Lower leg skin (tissue), 4 donors: ENCODE measurements around the gene ITIH2. TPM values are rescaled to one million over a fixed set of nuclear protein-coding genes. Genes with fewer than 3 reads are reported as not detected.
"Not testable (repeated sequence)": the region's sequence is repeated elsewhere in the genome, so short reads cannot be mapped to it uniquely, and the experiment has no call there.

ENCODE experiments used
- DNase-seq, 2 donors: peaks; one replicate each; pipeline ENCODE4 v3.0.0-alpha.2; 2019; ENCODE audit warnings: low spot score in 2 of 2
- H3K4me3 ChIP-seq: fragments of 200-600 bp; sonication (generic); 2 replicates; pipeline ENCODE4 v1.5.1; 2017; ENCODE audit warnings: mild to moderate bottlenecking, low read depth; ENCODE audit not compliant: poor library complexity, severe bottlenecking
- POLR2A ChIP-seq, 2 donors: fragments of 450-650 bp; IDR thresholded peaks; one replicate each; pipeline ENCODE4 v1.6.1; 2016 to 2017; ENCODE audit warnings: antibody characterized with exemption in 2 of 2, mild to moderate bottlenecking in 1 of 2, moderate library complexity in 1 of 2
- WGBS, 2 donors: methylation state at CpG; one replicate each; pipeline ENCODE4 v1.1.5; 2018; 5-methylcytosine and 5-hydroxymethylcytosine counted together
- intact Hi-C: fragments of 100-400 bp; cut with DNase I; formaldehyde crosslinking; loops from one replicate; pipeline ENCODE4 v1.15.0; 2023; ENCODE audit warnings: low total_unique reads
- total RNA-seq, 4 donors: library from RNA; depleted of rRNA; stranded (reverse); fragments of >200 nt; gene quantifications; one replicate each; pipeline ENCODE4 v1.1.0, GENCODE V29; 2016
- TF ChIP-seq, protein P1 (sequence below), 3 donors: fragments of 450-650 bp; IDR thresholded peaks; one replicate each; pipeline ENCODE4 v1.5.1; 2016; ENCODE audit warnings: antibody characterized with exemption in 3 of 3, mild to moderate bottlenecking in 3 of 3, moderate library complexity in 2 of 3

The ITIH2 gene
- total RNA-seq, 4 donors from 2014 or later: not detected

- WGBS, 2 donors: 91 to 95% methylated on average over 4 of the region's 4 CpGs
- no peak overlapping the region for H3K4me3 ChIP-seq
- intact Hi-C loops: no loop called here
- no peak for DNase-seq
- TF ChIP-seq, protein P1, sequence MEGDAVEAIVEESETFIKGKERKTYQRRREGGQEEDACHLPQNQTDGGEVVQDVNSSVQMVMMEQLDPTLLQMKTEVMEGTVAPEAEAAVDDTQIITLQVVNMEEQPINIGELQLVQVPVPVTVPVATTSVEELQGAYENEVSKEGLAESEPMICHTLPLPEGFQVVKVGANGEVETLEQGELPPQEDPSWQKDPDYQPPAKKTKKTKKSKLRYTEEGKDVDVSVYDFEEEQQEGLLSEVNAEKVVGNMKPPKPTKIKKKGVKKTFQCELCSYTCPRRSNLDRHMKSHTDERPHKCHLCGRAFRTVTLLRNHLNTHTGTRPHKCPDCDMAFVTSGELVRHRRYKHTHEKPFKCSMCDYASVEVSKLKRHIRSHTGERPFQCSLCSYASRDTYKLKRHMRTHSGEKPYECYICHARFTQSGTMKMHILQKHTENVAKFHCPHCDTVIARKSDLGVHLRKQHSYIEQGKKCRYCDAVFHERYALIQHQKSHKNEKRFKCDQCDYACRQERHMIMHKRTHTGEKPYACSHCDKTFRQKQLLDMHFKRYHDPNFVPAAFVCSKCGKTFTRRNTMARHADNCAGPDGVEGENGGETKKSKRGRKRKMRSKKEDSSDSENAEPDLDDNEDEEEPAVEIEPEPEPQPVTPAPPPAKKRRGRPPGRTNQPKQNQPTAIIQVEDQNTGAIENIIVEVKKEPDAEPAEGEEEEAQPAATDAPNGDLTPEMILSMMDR (IDR thresholded peaks at IDR 0.05): no peak
- TF ChIP-seq POLR2A (IDR thresholded peaks at IDR 0.05): no peak
These were observed 5.7 kb downstream of the ITIH2 start for GRCh38 chr10:7708832-7709231.

- intact Hi-C loops: no loop called here
- no peak for DNase-seq
- TF ChIP-seq POLR2A (IDR thresholded peaks at IDR 0.05): no peak
- TF ChIP-seq, protein P1 (IDR thresholded peaks at IDR 0.05): no peak
- 88 to 100% methylated on average over 1 of the region's 1 CpG for WGBS, 2 donors
- H3K4me3 ChIP-seq: no peak overlapping the region
These were observed 7.3 kb downstream of the ITIH2 start for GRCh38 chr10:7710446-7710845.

DNA sequence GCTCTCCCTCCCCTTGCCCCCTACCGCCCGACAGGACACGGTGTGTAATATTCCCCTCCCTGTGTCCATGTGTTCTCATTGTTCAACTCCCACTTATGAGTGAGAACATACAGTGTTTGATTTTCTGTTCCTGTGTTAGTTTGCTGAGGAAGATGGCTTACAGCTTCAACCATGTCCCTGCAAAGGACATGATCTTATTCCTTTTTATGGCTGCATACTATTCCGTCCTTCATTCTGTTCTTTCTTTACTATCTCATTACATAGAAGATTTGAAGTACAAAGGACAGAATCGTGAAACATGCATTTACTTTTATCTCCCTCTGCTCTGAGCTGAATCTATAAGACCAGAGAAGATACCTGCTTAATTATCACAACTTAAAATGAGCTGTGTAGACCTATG lies 8.0 kb downstream of the ITIH2 start:
- DNase-seq, H3K4me3 ChIP-seq, intact Hi-C loops: not testable (repeated sequence)
- 86 to 88% methylated on average over 5 of the region's 5 CpGs for WGBS, 2 donors

GRCh38 chr10:7715515-7715914 lies 12.4 kb downstream of the ITIH2 start:
- TF ChIP-seq POLR2A (IDR thresholded peaks at IDR 0.05): no peak
- TF ChIP-seq, protein P1 (IDR thresholded peaks at IDR 0.05): no peak
- no peak overlapping the region for H3K4me3 ChIP-seq
- 86 to 88% methylated on average over 7 of the region's 7 CpGs for WGBS, 2 donors
- intact Hi-C loops: no loop called here
- no peak for DNase-seq

DNA sequence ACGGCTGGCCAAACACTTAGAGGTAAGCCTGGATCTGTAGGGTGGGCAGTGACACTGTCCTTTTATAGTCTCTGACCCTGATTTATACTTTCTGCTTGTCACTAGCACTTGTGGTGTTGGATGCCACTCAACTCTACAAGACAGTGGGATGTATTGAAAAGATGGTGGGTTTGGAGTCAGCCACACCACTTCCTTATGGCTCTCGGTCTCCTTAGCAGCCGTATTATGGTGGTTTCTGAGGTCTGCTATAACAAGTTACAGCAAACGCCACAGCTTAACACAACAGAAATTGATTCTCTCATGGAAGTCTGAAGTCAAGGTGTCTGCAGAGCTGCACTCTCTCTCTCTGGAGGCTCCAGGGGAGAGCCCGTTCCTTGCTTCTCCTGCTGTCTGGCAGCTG lies 14.7 kb downstream of the ITIH2 start:
- intact Hi-C loops: no loop called here
- TF ChIP-seq, protein P1 (IDR thresholded peaks at IDR 0.05): no peak
- TF ChIP-seq POLR2A (IDR thresholded peaks at IDR 0.05): no peak
- H3K4me3 ChIP-seq: no peak overlapping the region
- 78 to 82% methylated on average over 5 of the region's 5 CpGs for WGBS, 2 donors
- no peak for DNase-seq

DNA sequence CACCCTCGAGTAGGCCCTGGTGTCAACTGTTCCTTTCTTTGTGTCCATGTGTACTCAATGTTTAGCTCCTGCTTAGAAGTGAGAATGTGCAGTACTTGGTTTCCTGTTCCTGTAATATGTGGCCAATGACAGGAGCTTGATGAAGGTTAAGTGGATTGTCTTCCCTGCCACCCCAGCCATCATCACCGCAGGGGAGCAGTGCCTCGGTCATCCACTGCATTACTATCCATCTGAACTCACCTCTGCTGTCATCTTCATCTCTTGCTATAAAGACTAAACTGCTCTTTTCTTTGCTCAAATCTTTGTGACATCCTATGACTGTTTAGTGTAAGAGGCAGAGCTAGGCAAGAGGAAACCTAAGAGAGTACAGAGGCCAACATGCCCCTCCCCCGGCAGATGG lies 15.6 kb downstream of the ITIH2 start:
- WGBS, 2 donors: 80 to 84% methylated on average over 4 of the region's 4 CpGs
- no peak for DNase-seq
- H3K4me3 ChIP-seq: no peak overlapping the region
- intact Hi-C loops: no loop called here
- TF ChIP-seq, protein P1 (IDR thresholded peaks at IDR 0.05): no peak
- TF ChIP-seq POLR2A (IDR thresholded peaks at IDR 0.05): no peak
